CD4-positive, alpha-beta T cell treated with Interleukin-15 for 4 hours (primary cell): ENCODE results near the gene CAMSAP3.
"Not testable (repeated sequence)": the region's sequence is repeated elsewhere in the genome, so short reads cannot be mapped to it uniquely, and the experiment has no call there.

Experiments used
- DNase-seq: peaks from one replicate; pipeline ENCODE4 v3.0.0-alpha.2; 2020; ENCODE audit warnings: low spot score

CAMSAP3 gene

GRCh38 chr19:7595466-7596133 is at the start of gene CAMSAP3:
Gene CAMSAP3 (plus strand): TSS chr19:7595863. CDS start chr19:7596003, 140 bp downstream.
- peak; percentile 14 for DNase-seq

GRCh38 chr19:7545904-7546303 is 49.8 kb upstream of the CAMSAP3 start:
- DNase-seq, result no peak

GRCh38 chr19:7547159-7547558 is 48.5 kb upstream of the CAMSAP3 start:
- DNase-seq, result no peak

- no peak for DNase-seq
Observed at GRCh38 chr19:7549429-7550148, 46.1 kb upstream of the CAMSAP3 start.

- DNase-seq, result no peak
Observed at GRCh38 chr19:7550169-7550770, 45.4 kb upstream of the CAMSAP3 start.

- peak; percentile 20 for DNase-seq
Observed at GRCh38 chr19:7550987-7551761, 44.5 kb upstream of the CAMSAP3 start.

- DNase-seq, result no peak
Observed at GRCh38 chr19:7552781-7553180, 42.9 kb upstream of the CAMSAP3 start.

GRCh38 chr19:7554565-7554964 is 41.1 kb upstream of the CAMSAP3 start:
- DNase-seq, result no peak

- no peak for DNase-seq
Observed at GRCh38 chr19:7554990-7555864, 40.4 kb upstream of the CAMSAP3 start.

- no peak for DNase-seq
Observed at GRCh38 chr19:7556696-7557315, 38.9 kb upstream of the CAMSAP3 start.

GRCh38 chr19:7558667-7559066 is 37.0 kb upstream of the CAMSAP3 start:
- no peak for DNase-seq

GRCh38 chr19:7559102-7559501 is 36.6 kb upstream of the CAMSAP3 start:
- DNase-seq, result no peak

GRCh38 chr19:7560255-7560654 is 35.4 kb upstream of the CAMSAP3 start:
- no peak for DNase-seq

- no peak for DNase-seq
Observed at GRCh38 chr19:7561325-7561724, 34.3 kb upstream of the CAMSAP3 start.

- no peak for DNase-seq
Observed at GRCh38 chr19:7562646-7563393, 32.8 kb upstream of the CAMSAP3 start.

GRCh38 chr19:7564866-7565265 is 30.8 kb upstream of the CAMSAP3 start:
- DNase-seq, result no peak

GRCh38 chr19:7565332-7565731 is 30.3 kb upstream of the CAMSAP3 start:
- no peak for DNase-seq

- no peak for DNase-seq
Observed at GRCh38 chr19:7570761-7571160, 24.9 kb upstream of the CAMSAP3 start.

- DNase-seq, result no peak
Observed at GRCh38 chr19:7575434-7576040, 20.1 kb upstream of the CAMSAP3 start.

GRCh38 chr19:7577422-7577821 is 18.2 kb upstream of the CAMSAP3 start:
- DNase-seq, result not testable (repeated sequence)
